HAP-1 (cell line): ENCODE data around the gene EEFSEC.

ENCODE experiments used
- DNase-seq, 2 experiments: peaks; one replicate each; pipeline ENCODE4 v3.0.0-alpha.2; 2016 to 2020; ENCODE audit warnings: low spot score in 2 of 2
- H3K27me3 ChIP-seq: fragments of 250-450 bp; sonication (Bioruptor Pico); 2 replicates; pipeline ENCODE4 v1.5.1; 2020; ENCODE audit warnings: low read depth, mild to moderate bottlenecking, moderate library complexity
- H3K36me3 ChIP-seq: fragments of 250-450 bp; sonication (Bioruptor Pico); replicated peaks from 2 replicates; pipeline ENCODE4 v1.5.1; 2020; ENCODE audit warnings: mild to moderate bottlenecking
- H3K4me1 ChIP-seq: fragments of 250-450 bp; sonication (Bioruptor Pico); 2 replicates; pipeline ENCODE4 v1.5.1; 2020; ENCODE audit warnings: mild to moderate bottlenecking
- H3K4me3 ChIP-seq: fragments of 250-450 bp; sonication (Bioruptor Pico); 2 replicates; pipeline ENCODE4 v1.5.1; 2020; ENCODE audit warnings: mild to moderate bottlenecking, moderate library complexity
- H3K9me3 ChIP-seq: fragments of 250-450 bp; sonication (Bioruptor Pico); 2 replicates; pipeline ENCODE4 v1.5.1; 2020; ENCODE audit warnings: mild to moderate bottlenecking, moderate library complexity
- in situ Hi-C: fragments of 300-500 bp; cut with MboI; formaldehyde crosslinking; loops from 3 replicates; pipeline ENCODE4 v1.14.3; 2020; ENCODE audit warnings: low sequenced_read_pairs, inconsistent platforms, mixed read lengths

EEFSEC gene

DNA sequence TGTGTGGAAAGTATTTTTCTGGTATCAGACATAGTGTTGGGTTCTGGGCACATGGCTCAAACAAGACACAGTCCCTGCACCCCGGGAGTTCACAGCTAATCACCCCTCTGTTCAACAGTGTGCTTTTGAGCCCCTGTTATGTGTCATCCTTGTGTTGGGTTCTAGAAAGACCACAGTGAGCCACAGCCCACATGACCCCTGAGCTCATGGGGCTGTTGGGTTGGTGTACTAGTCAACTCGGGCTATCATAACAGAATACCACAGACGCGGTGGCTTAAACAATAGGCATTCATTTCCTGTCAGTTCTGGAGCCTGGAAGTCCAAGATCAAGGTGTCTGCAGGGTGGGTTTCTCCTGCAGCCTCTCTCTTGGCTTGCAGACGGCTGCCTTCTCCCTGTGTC, 213.4 kb downstream of the EEFSEC start:
- H3K9me3 ChIP-seq: no peaks in the 10 kb centered on the region
- in situ Hi-C loops: no loop called here
- no peaks in the 10 kb centered on the region for H3K4me1 ChIP-seq
- no peaks in the 10 kb centered on the region for H3K36me3 ChIP-seq
- no peak overlapping the region for H3K4me3 ChIP-seq
- H3K27me3 ChIP-seq: no peaks in the 10 kb centered on the region
- no peak for DNase-seq

GRCh38 chr3:128367221-128367620, 213.9 kb downstream of the EEFSEC start:
- H3K9me3 ChIP-seq: no peaks in the 10 kb centered on the region
- no peaks in the 10 kb centered on the region for H3K4me1 ChIP-seq
- DNase-seq: no peak
- H3K27me3 ChIP-seq: no peaks in the 10 kb centered on the region
- no peak overlapping the region for H3K4me3 ChIP-seq
- no peaks in the 10 kb centered on the region for H3K36me3 ChIP-seq
- in situ Hi-C loops: no loop called here

GRCh38 chr3:128367761-128368160, 214.5 kb downstream of the EEFSEC start:
- H3K36me3 ChIP-seq: no peaks in the 10 kb centered on the region
- no peak for DNase-seq
- H3K27me3 ChIP-seq: no peaks in the 10 kb centered on the region
- no peaks in the 10 kb centered on the region for H3K4me1 ChIP-seq
- H3K4me3 ChIP-seq: no peak overlapping the region
- H3K9me3 ChIP-seq: no peaks in the 10 kb centered on the region
- in situ Hi-C loops: no loop called here

- Histone ChIP-seq H3K9me3 (no peaks in the 10 kb centered on the region), H3K4me3 (no peak overlapping the region), H3K4me1 (no peaks in the 10 kb centered on the region), H3K27me3 (no peaks in the 10 kb centered on the region), H3K36me3 (no peaks in the 10 kb centered on the region)
- in situ Hi-C loops: no loop called here
- DNase-seq: no peak
Measured at GRCh38 chr3:128368626-128369025, 215.3 kb downstream of the EEFSEC start.

- Histone ChIP-seq H3K36me3 (no peaks in the 10 kb centered on the region), H3K4me1 (no peaks in the 10 kb centered on the region), H3K9me3 (no peaks in the 10 kb centered on the region), H3K27me3 (no peaks in the 10 kb centered on the region), H3K4me3 (no peak overlapping the region)
- DNase-seq: no peak
- in situ Hi-C loops: no loop called here
Measured at GRCh38 chr3:128369121-128369703, 215.9 kb downstream of the EEFSEC start.

DNA sequence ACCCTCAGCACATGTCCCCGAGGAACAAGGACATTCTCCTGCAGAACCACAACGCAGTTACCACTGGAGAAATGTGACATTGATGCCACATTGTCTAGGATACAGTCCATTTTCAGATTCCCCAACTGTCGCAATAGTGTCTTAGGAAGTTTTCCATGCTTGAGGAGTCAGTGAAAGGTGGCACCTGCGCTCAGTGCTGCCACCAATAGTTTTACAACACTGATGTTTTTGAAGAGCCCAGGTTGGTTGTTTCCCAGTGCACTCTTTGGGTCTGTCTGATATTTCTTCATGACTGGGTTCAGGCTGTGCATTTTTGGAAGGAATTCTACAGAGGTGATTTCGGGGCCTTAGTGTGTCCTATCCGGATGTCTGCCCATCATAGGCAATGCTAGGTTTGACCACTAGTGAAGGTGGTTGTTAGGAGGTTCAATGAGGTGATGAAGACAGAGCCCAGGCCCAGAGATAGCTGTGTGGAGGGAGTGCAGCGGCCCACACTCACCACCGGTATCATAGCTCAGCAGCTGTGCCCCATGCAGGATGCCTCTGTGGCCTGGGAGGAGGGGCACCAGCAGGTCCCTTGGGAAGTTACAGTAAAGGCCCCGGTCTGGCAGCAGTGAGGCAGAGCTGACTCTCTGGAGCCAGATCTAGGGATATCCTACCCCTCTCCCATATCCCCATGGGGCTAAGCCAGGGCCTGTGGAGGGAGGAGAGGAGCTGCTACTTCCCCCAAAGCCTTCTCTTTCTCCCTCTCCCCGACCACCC, 216.8 kb downstream of the EEFSEC start:
- H3K4me1 ChIP-seq: no peaks in the 10 kb centered on the region
- in situ Hi-C loops: no loop called here
- H3K9me3 ChIP-seq: no peaks in the 10 kb centered on the region
- no peak overlapping the region for H3K4me3 ChIP-seq
- no peaks in the 10 kb centered on the region for H3K27me3 ChIP-seq
- H3K36me3 ChIP-seq: no peaks in the 10 kb centered on the region
- no peak for DNase-seq

DNA sequence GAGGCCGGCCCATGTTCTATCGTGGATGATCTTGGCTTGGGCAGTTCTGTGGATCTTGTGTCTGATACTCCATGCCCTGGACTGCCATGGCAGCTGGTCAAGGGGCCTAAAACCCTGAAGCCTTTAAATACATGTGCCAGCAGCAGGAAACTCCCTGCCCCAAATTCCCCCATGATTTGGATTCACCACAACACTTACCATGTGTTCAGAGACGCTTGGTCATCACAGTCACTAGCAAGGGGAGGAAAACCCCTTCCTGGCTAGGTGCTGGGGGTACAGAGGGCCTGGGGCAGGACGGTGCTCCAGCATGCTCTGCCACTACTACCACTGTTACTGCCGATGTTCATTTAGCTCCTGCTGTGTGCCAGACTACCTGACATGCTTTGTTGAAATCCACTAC, 219.0 kb downstream of the EEFSEC start:
- Histone ChIP-seq H3K36me3 (no peaks in the 10 kb centered on the region), H3K4me1 (no peaks in the 10 kb centered on the region), H3K9me3 (no peaks in the 10 kb centered on the region), H3K27me3 (no peaks in the 10 kb centered on the region), H3K4me3 (no peak overlapping the region)
- in situ Hi-C loops: no loop called here
- DNase-seq: no peak

GRCh38 chr3:128372707-128373533, 219.6 kb downstream of the EEFSEC start:
- H3K4me1 ChIP-seq: no peaks in the 10 kb centered on the region
- H3K36me3 ChIP-seq: no peaks in the 10 kb centered on the region
- no peaks in the 10 kb centered on the region for H3K9me3 ChIP-seq
- DNase-seq: no peak
- in situ Hi-C loops: no loop called here
- no peaks in the 10 kb centered on the region for H3K27me3 ChIP-seq
- H3K4me3 ChIP-seq: no peak overlapping the region

DNA sequence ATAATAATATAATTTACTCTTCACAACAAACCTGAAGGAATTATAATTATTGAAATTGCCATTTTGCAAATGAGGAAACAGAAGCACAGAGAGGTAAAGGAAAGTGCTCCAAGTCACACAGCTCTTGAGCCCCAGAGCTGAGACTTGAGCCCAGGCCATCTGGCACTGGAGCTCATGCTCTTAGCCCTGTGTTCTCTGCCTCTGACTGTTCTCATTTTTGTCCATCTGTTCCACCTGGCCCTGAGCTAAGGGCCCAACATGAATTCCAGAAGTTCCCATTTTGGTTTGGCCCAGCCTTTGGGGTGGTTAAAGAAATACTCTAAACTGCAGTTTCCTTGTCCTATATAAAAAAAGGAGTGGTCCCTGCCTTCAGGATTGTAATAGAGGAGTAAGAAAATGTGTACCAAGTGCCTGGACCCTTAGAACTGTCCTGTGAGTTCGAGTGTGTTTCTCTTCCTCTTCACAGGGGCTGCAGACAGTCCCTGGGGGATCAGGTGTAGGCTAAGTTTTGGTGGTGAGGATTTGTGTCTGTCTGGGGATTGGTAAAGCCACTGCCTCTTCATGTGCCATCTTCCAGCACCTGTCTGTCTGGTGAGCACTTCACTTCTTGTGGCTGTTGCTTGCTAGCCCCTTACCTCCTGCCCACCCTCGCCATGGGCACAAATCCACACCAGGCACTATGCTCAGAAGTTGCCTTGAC, 221.6 kb downstream of the EEFSEC start:
- Histone ChIP-seq H3K4me1 (no peaks in the 10 kb centered on the region), H3K4me3 (no peak overlapping the region), H3K9me3 (no peaks in the 10 kb centered on the region), H3K27me3 (no peaks in the 10 kb centered on the region), H3K36me3 (no peaks in the 10 kb centered on the region)
- no peak for DNase-seq
- in situ Hi-C loops: no loop called here

DNA sequence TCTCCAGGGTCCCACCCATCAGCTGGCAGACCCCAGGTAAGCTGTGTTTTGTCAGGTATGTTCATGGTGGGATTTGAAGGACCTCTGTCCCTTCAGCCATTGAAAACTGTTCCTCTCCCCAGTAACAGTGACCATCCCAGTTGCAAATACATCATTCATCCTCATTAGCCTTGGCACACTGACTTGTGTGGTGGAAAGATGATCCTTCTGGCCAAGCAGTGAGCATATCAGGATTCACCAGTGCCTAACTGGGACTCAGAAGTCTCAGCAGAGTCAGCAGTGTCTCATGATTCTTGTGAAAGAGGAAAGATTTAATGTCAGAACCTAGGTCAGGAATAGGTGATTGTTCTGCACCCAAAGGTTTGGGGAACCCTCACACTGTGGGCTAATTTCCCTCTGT, 223.2 kb downstream of the EEFSEC start:
- in situ Hi-C loops: no loop called here
- Histone ChIP-seq H3K27me3 (no peaks in the 10 kb centered on the region), H3K36me3 (no peaks in the 10 kb centered on the region), H3K4me3 (no peak overlapping the region), H3K9me3 (no peaks in the 10 kb centered on the region), H3K4me1 (no peaks in the 10 kb centered on the region)
- DNase-seq: no peak

DNA sequence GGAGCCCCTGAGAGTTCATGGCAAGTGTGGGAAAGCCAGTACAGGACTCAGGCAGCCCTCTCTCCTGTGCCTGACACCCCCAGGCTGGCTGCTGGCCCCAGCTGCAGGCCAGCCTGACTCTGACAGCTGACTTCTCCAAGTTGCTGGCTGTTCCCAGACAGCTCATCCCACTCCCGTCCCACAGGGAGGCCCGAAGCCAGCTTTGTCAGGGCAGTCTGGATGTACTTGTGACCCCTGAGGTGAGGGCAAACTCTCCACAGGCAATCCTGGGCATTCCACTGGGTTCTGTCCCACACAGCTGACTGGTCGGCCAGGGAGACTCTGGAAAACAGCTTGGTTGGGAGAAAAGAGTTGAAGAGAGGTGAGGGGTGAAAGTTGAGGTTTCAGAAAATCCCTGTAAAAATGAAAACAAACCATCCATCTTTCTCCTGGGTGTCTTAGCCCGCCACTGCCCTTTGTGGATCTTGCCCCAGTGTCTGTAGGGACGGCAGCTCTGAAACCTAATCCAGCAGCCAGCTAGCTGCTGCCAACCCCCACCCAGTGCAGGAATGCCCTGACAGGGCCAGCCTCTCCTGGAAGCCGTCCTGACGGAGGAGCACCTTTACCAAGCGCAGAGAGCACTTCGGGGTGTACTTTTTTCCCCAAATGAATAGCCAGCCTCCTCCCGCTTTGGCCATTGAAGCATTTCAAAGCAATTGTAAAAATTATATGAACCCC, 225.5 kb downstream of the EEFSEC start:
- no peak for DNase-seq

GRCh38 chr3:128379367-128380160, 226.3 kb downstream of the EEFSEC start:
- no peak overlapping the region for H3K4me3 ChIP-seq
- H3K36me3 ChIP-seq: no peaks in the 10 kb centered on the region
- H3K4me1 ChIP-seq: no peaks in the 10 kb centered on the region
- in situ Hi-C loops: no loop called here
- no peaks in the 10 kb centered on the region for H3K27me3 ChIP-seq
- DNase-seq: no peak
- H3K9me3 ChIP-seq: no peaks in the 10 kb centered on the region

More for the DNA sequence above, 225.5 kb downstream of the EEFSEC start:
- no peaks in the 10 kb centered on the region for H3K4me1 ChIP-seq
- in situ Hi-C loops: no loop called here
- H3K4me3 ChIP-seq: no peak overlapping the region
- H3K27me3 ChIP-seq: no peaks in the 10 kb centered on the region
- no peaks in the 10 kb centered on the region for H3K36me3 ChIP-seq
- no peaks in the 10 kb centered on the region for H3K9me3 ChIP-seq

DNA sequence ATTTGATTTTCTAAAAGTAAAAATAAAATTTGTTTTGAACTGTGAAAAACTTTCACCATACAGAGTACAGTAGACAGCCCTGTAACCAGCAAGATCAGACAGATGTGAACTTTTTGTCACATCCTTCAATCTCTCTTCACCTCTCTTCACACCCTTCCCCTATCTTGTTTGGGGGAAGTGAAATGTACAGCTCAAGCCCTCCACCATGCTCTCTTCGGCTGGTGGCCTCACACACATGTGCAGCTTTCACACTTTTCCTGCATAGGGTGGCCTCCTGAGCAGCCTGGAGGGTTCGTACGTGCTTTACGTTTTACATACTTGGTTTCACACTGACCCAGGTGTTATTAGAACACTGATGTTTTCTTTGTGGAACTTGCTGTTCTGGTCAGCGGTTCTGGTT, 227.0 kb downstream of the EEFSEC start:
- no peaks in the 10 kb centered on the region for H3K36me3 ChIP-seq
- H3K27me3 ChIP-seq: no peaks in the 10 kb centered on the region
- H3K4me1 ChIP-seq: no peaks in the 10 kb centered on the region
- H3K4me3 ChIP-seq: no peak overlapping the region
- no peaks in the 10 kb centered on the region for H3K9me3 ChIP-seq
- DNase-seq: no peak
- in situ Hi-C loops: no loop called here
